Colonic mucosa (tissue), 4 donors: ENCODE results near the gene CCL4. TPM values are rescaled to one million over a fixed set of nuclear protein-coding genes. Genes with fewer than 3 reads are reported as not detected.
"Not testable (repeated sequence)": the region's sequence is repeated elsewhere in the genome, so short reads cannot be mapped to it uniquely, and the experiment has no call there.

ENCODE experiments used
- DNase-seq: peaks from one replicate; pipeline ENCODE4 v3.0.0-alpha.2; 2020
- H3K27ac ChIP-seq: fragments of 200-600 bp; one replicate; pipeline ENCODE4 v1.8.0; 2021
- H3K27me3 ChIP-seq: fragments of 200-600 bp; one replicate; pipeline ENCODE4 v1.8.0; 2021
- H3K36me3 ChIP-seq: fragments of 200-600 bp; one replicate; pipeline ENCODE4 v1.8.0; 2021
- H3K4me1 ChIP-seq: fragments of 200-600 bp; one replicate; pipeline ENCODE4 v1.8.0; 2021; ENCODE audit warnings: mild to moderate bottlenecking
- H3K4me3 ChIP-seq: fragments of 200-600 bp; one replicate; pipeline ENCODE4 v1.8.0; 2021
- H3K9ac ChIP-seq, 2 donors: one replicate each; pipeline ENCODE4 v1.7.0; 2013; ENCODE audit warnings: control low read depth in 2 of 2, low read depth in 2 of 2, low read length in 2 of 2
- H3K9me3 ChIP-seq: fragments of 200-600 bp; one replicate; pipeline ENCODE4 v1.8.0; 2021
- CTCF ChIP-seq: fragments of 200-600 bp; IDR thresholded peaks from one replicate; pipeline ENCODE4 v1.8.0; 2022; ENCODE audit warnings: antibody characterized with exemption, mild to moderate bottlenecking
- intact Hi-C: fragments of 100-400 bp; cut with DNase I; formaldehyde crosslinking; loops from one replicate; pipeline ENCODE4 v1.14.1; 2022
- total RNA-seq, 2 donors: library from RNA; stranded (reverse); fragmentation: NEBNext Ultra II Directional in 1 of 2; extraction: Animal tissue kit (Norgen Biotek cat#: 25700) in 1 of 2; gene quantifications; one replicate each; pipeline ENCODE4 v1.2.1, GENCODE V29; 2021
- donor health status: healthy.
- donor health status: DM: no; HTN: no; CAD: no.
- donor health status: DM: no; HTN: no; CAD: no.

The CCL4 gene
- total RNA-seq, 2 donors from 2014 or later = 1.2 to 3.8 TPM

- no peak for TF ChIP-seq CTCF
- H3K4me3 ChIP-seq = no peak overlapping the region
- H3K27me3 ChIP-seq = no peaks in the 10 kb centered on the region
- intact Hi-C loops = loop anchor here (5.0 kb wide), 2 partner anchors 76 to 94 kb away; no protein-coding TSS in a partner anchor
- no peak for DNase-seq
- no peaks in the 10 kb centered on the region for H3K36me3 ChIP-seq
- no peaks in the 10 kb centered on the region for H3K4me1 ChIP-seq
- H3K9ac ChIP-seq = no peak overlapping the region
- no peaks in the 10 kb centered on the region for H3K9me3 ChIP-seq
- H3K27ac ChIP-seq = no peak overlapping the region
Observed at GRCh38 chr17:36071751-36072150, 31.9 kb upstream of the CCL4 start.

GRCh38 chr17:36072431-36073121 is 31.1 kb upstream of the CCL4 start:
- no peak overlapping the region for H3K4me3 ChIP-seq
- intact Hi-C loops = loop anchor here (5.0 kb wide), 2 partner anchors 75 to 95 kb away; no protein-coding TSS in a partner anchor
- TF ChIP-seq CTCF = peak; percentile 63
- no peaks in the 10 kb centered on the region for H3K4me1 ChIP-seq
- no peaks in the 10 kb centered on the region for H3K27me3 ChIP-seq
- no peak overlapping the region for H3K9ac ChIP-seq
- peak; percentile 84 for DNase-seq
- H3K27ac ChIP-seq = no peak overlapping the region
- no peaks in the 10 kb centered on the region for H3K9me3 ChIP-seq
- H3K36me3 ChIP-seq = no peaks in the 10 kb centered on the region

- no peak for DNase-seq
- H3K27ac ChIP-seq = no peak overlapping the region
- H3K9ac ChIP-seq = no peak overlapping the region
- no peaks in the 10 kb centered on the region for H3K36me3 ChIP-seq
- H3K27me3 ChIP-seq = no peaks in the 10 kb centered on the region
- no peaks in the 10 kb centered on the region for H3K4me1 ChIP-seq
- intact Hi-C loops = loop anchor here (5.0 kb wide), 2 partner anchors 73 to 97 kb away; no protein-coding TSS in a partner anchor
- no peaks in the 10 kb centered on the region for H3K9me3 ChIP-seq
- H3K4me3 ChIP-seq = no peak overlapping the region
- TF ChIP-seq CTCF = no peak
Observed at GRCh38 chr17:36074365-36074764, 29.3 kb upstream of the CCL4 start.

GRCh38 chr17:36081681-36082471 is 21.8 kb upstream of the CCL4 start:
- H3K4me1 ChIP-seq, intact Hi-C loops, H3K4me3 ChIP-seq, H3K36me3 ChIP-seq, H3K9me3 ChIP-seq, H3K27me3 ChIP-seq, H3K27ac ChIP-seq, DNase-seq: not testable (repeated sequence)
- peak overlapping the region in 1 of 2 donors; percentile 24 for H3K9ac ChIP-seq

GRCh38 chr17:36082482-36083120 is 21.0 kb upstream of the CCL4 start:
- H3K27ac ChIP-seq, H3K27me3 ChIP-seq, H3K9me3 ChIP-seq, H3K4me3 ChIP-seq, DNase-seq, H3K4me1 ChIP-seq, H3K36me3 ChIP-seq, intact Hi-C loops: not testable (repeated sequence)
- H3K9ac ChIP-seq = peak overlapping the region in 1 of 2 donors; percentile 24

GRCh38 chr17:36083691-36084090 is 19.9 kb upstream of the CCL4 start:
- intact Hi-C loops, H3K9ac ChIP-seq, DNase-seq, H3K4me3 ChIP-seq, H3K9me3 ChIP-seq, H3K27ac ChIP-seq, H3K4me1 ChIP-seq, H3K27me3 ChIP-seq, H3K36me3 ChIP-seq: not testable (repeated sequence)
